ENCODE data around the gene FBXO17.
A peak's percentile ranks its signal among the peaks of the same experiment; 100 is the strongest.
"Not testable (repeated sequence)": the region's sequence is repeated elsewhere in the genome, so short reads cannot be mapped to it uniquely, and the experiment has no call there.

The FBXO17 gene

GRCh38 chr19:38941979-38942378, 33.6 kb downstream of the FBXO17 start:
- DNase-seq = no peak

GRCh38 chr19:38941466-38941865, 34.1 kb downstream of the FBXO17 start:
- not testable (repeated sequence) for DNase-seq

GRCh38 chr19:38939957-38940356, 35.6 kb downstream of the FBXO17 start:
- no peak for DNase-seq

- no peak for DNase-seq
These were observed 42.0 kb downstream of the FBXO17 start for GRCh38 chr19:38933544-38933943.

- peak in 1 of 3 experiments; percentile 16 for DNase-seq
These were observed 42.9 kb downstream of the FBXO17 start for GRCh38 chr19:38932425-38933179.

- DNase-seq = no peak
These were observed 44.1 kb downstream of the FBXO17 start for GRCh38 chr19:38931521-38931793.

GRCh38 chr19:38930776-38931520, 44.6 kb downstream of the FBXO17 start, which contains the start of gene MRPS12:
Gene MRPS12, plus strand, starts transcription at chr19:38930944. Its CDS starts 351 bp downstream, at chr19:38931295.
- peak; percentile 97 to 99 (median 99) for DNase-seq

GRCh38 chr19:38929929-38930775, 45.4 kb downstream of the FBXO17 start, which contains the start of gene SARS2:
Gene SARS2, minus strand, starts transcription at chr19:38930763. Its CDS starts 27 bp downstream, at chr19:38930736.
- peak; percentile 94 to 98 (median 97) for DNase-seq

- DNase-seq = no peak
These were observed 47.0 kb downstream of the FBXO17 start for GRCh38 chr19:38928391-38929001.

GRCh38 chr19:38924388-38924787, 51.2 kb downstream of the FBXO17 start:
- no peak for DNase-seq

- no peak for DNase-seq
These were observed 53.1 kb downstream of the FBXO17 start for GRCh38 chr19:38922482-38922881.

GRCh38 chr19:38921420-38922274, 53.9 kb downstream of the FBXO17 start:
- DNase-seq = no peak

GRCh38 chr19:38920602-38921419, 54.7 kb downstream of the FBXO17 start:
- no peak for DNase-seq

- DNase-seq = no peak
These were observed 55.5 kb downstream of the FBXO17 start for GRCh38 chr19:38919837-38920601.

- no peak for DNase-seq
These were observed 57.0 kb downstream of the FBXO17 start for GRCh38 chr19:38918526-38918925.

- peak in 1 of 3 experiments; percentile 4 for DNase-seq
These were observed 57.5 kb downstream of the FBXO17 start for GRCh38 chr19:38917921-38918491.

GRCh38 chr19:38917516-38917915, 58.0 kb downstream of the FBXO17 start:
- DNase-seq = no peak

GRCh38 chr19:38915329-38916321, 59.9 kb downstream of the FBXO17 start:
- DNase-seq = no peak
